Stromal cell of bone marrow (primary cell): ENCODE results near the gene SFXN1.
"Not testable (repeated sequence)": the region's sequence is repeated elsewhere in the genome, so short reads cannot be mapped to it uniquely, and the experiment has no call there.

Source experiments
- DNase-seq: peaks from one replicate; pipeline ENCODE4 v3.0.0-alpha.2; 2012; ENCODE audit warnings: low read depth

The SFXN1 gene, protein sequence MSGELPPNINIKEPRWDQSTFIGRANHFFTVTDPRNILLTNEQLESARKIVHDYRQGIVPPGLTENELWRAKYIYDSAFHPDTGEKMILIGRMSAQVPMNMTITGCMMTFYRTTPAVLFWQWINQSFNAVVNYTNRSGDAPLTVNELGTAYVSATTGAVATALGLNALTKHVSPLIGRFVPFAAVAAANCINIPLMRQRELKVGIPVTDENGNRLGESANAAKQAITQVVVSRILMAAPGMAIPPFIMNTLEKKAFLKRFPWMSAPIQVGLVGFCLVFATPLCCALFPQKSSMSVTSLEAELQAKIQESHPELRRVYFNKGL

DNA sequence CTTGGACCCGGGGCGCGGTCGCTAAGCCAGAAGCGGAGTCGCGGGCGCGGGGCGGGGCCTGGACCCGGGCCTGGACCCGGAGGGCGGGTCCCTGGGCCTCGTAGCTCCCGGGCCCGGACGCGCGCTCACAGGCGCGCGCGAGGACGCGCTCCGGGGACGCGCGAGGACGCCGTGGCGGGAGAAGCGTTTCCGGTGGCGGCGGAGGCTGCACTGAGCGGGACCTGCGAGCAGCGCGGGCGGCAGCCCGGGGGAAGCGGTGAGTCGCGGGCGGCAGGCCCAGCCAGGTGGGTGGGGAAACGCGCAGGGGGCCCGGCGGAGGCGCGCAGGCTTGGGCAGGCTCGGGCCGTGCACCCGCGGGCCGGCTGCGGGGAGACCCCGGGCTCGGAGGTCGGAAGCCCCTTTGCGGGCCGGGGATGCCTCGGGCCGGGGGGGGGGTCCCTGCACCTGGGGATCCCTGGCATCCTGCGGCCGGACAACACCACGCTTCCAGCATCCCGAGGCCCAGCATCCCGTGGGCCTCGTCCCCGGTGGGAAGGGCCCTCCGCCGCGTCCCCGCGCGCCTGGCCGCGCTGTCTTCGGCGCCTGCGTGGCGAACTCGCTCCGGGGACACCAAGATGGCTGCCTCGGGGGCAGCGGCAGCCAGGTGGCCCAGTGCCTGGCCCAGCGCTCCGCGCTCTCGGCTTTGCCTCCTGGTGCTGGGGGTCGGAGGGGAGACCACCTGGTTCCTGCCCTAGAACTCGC lies at the start of gene SFXN1:
TSS of gene SFXN1 (plus strand) at position 177 of the 741 bp plus-strand sequence. CDS start 13,544 bp downstream, outside the sequence.
- DNase-seq: peak; percentile 57

DNA sequence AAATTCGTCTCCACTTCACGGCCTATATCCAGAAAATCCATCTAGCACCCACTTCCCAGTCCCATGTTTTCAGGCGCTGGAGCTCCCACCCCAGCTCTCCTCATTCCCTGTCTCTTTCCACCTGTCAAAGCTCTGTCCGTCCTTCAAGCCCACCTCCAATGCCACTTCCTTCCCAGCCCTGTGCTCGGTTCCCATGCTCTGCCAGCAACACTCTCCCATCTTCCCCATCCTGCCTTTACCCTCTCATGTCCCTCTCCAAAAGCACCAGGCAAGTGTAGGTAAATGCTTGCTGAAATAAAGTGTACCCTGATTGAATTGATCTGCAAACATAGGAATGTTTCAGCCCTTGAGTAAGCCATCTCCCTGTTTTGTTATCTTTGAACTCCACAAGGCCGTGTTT lies 43.6 kb upstream of the SFXN1 start:
- DNase-seq: no peak

- no peak for DNase-seq
Observed at GRCh38 chr5:175436359-175436758, 42.0 kb upstream of the SFXN1 start.

GRCh38 chr5:175438234-175438857 lies 40.0 kb upstream of the SFXN1 start:
- DNase-seq: no peak

DNA sequence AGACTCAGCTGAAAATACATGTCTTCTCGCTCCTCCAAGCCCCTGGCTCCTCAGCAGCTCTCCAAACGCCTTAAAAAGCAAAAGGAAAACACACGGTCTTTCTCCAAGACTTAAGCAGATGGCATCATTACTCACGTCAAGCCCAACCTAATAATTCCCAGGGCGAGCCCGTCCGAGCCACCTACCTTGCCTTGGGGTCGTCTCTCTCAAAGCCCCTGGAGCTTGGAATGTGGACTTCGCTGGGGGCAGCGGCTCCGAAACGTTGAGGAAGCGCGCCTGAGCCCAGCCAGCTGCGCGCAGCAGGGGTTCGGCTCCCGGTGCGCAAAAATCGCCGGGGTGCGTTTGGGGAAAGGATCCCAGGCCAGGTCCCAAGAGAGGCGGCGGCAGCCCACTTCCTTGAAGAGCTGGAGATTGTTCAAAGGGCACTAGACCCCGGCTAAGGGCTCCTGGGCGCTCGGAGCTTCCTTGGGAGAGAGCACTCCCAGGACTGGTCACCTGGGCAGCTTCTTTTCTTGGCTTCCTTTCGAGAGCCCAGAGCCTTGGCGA lies 34.8 kb upstream of the SFXN1 start:
- DNase-seq: no peak

GRCh38 chr5:175444060-175444904 lies 34.1 kb upstream of the SFXN1 start, which contains the start of gene DRD1:
DRD1 (minus strand) TSS chr5:175444182; CDS start chr5:175443099, 1,083 bp downstream.
- DNase-seq: no peak

GRCh38 chr5:175444905-175445456 lies 33.4 kb upstream of the SFXN1 start:
- no peak for DNase-seq

DNA sequence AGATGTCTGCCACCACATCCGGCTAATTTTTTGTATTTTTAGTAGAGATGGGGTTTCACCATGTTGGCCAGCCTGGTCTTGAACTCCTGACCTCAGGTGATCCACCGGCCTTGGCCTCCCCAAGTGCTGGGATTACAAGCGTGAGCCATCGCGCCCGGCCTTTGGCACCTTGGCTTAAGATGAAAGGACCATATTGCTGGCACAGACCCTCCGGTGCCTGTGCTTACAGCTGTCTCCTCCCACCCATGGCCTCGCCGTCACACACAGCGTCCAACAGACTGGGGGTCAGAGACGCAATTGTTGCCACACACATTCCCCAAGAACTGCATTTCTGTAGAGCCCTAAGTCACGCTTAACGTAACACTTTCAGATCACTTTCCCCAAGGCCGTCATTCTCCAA lies 32.0 kb upstream of the SFXN1 start:
- DNase-seq: not testable (repeated sequence)

GRCh38 chr5:175447571-175447970 lies 30.8 kb upstream of the SFXN1 start:
- DNase-seq: no peak

GRCh38 chr5:175448276-175448675 lies 30.1 kb upstream of the SFXN1 start:
- no peak for DNase-seq

- no peak for DNase-seq
Observed at GRCh38 chr5:175452166-175452565, 26.2 kb upstream of the SFXN1 start.

- DNase-seq: not testable (repeated sequence)
Observed at GRCh38 chr5:175454338-175454737, 24.0 kb upstream of the SFXN1 start.

- DNase-seq: no peak
Observed at GRCh38 chr5:175456105-175456742, 22.1 kb upstream of the SFXN1 start.

DNA sequence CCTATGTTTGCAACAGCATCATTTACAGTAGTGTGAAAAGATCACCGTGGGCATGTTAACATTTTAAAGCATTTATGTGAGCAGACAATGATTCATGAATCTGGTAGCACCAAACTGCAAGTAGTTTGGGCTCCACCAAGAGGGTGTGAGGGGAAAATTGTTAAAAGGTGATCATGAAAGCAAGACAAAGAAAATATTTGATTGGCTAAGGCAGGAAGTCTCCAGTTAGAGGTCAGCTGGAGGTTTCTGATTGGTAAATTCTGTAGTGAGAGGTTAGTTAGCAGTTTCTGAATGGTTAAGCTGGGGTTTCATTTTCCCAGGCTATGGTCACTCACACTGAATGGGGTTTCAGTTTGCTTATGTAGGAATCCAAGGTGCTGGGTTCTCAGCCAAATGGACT lies 20.9 kb upstream of the SFXN1 start:
- no peak for DNase-seq

- DNase-seq: no peak
Observed at GRCh38 chr5:175460126-175460525, 18.2 kb upstream of the SFXN1 start.

DNA sequence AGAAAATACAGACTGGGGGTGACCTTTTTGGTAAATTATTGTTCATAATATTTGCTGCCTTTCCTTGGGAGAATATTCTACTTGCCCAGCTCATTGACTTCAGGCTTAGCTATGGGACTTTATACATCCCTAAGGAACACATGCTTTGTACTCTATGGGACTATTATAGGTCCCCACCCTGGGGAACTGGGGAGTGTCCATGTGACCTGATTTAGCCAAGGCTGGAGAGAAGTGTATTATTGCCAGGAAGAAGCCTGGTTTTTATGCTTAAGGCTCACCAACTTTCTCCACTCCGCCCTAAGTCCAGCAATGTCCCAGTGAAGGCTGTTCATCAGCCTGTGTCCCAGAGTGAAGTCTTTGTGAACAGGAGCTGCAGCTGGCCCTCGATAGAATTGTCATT lies 17.8 kb upstream of the SFXN1 start:
- DNase-seq: no peak

- DNase-seq: no peak
Observed at GRCh38 chr5:175461370-175461769, 17.0 kb upstream of the SFXN1 start.

GRCh38 chr5:175463641-175464040 lies 14.7 kb upstream of the SFXN1 start:
- DNase-seq: no peak

- DNase-seq: no peak
Observed at GRCh38 chr5:175464074-175464941, 14.1 kb upstream of the SFXN1 start.

GRCh38 chr5:175464942-175465233 lies 13.5 kb upstream of the SFXN1 start:
- DNase-seq: no peak
